Uterus (tissue), 4 donors: ENCODE measurements around the gene DDIT4. TPM values are rescaled to one million over a fixed set of nuclear protein-coding genes. Genes with fewer than 3 reads are reported as not detected.
"Not testable (repeated sequence)": the region's sequence is repeated elsewhere in the genome, so short reads cannot be mapped to it uniquely, and the experiment has no call there.

Experiments
- DNase-seq, 2 donors: peaks; one replicate each; pipeline ENCODE4 v3.0.0-alpha.2; 2019 to 2020
- H3K27ac ChIP-seq, 2 donors: fragments of 200-600 bp; sonication (generic); 1 replicate in 1 of 2; 2 replicates in 1 of 2; pipeline ENCODE4 v1.5.1; 2016 to 2018
- H3K27me3 ChIP-seq, 2 donors: fragments of 200-600 bp; sonication (generic); one replicate each; pipeline ENCODE4 v1.5.1; 2018 to 2019; ENCODE audit warnings: control low read depth in 1 of 2
- H3K36me3 ChIP-seq, 2 donors: fragments of 200-600 bp; sonication (generic); one replicate each; pipeline ENCODE4 v1.5.1; 2019; ENCODE audit warnings: control low read depth in 1 of 2
- H3K4me1 ChIP-seq, 2 donors: fragments of 200-600 bp; sonication (generic); one replicate each; pipeline ENCODE4 v1.5.1; 2018 to 2019; ENCODE audit warnings: control low read depth in 1 of 2
- H3K4me3 ChIP-seq, 2 donors: fragments of 200-600 bp; sonication (generic); 1 replicate in 1 of 2; 2 replicates in 1 of 2; pipeline ENCODE4 v1.5.1; 2018 to 2019; ENCODE audit warnings: mild to moderate bottlenecking in 1 of 2
- H3K9me3 ChIP-seq, 2 donors: fragments of 200-600 bp; sonication (generic); one replicate each; pipeline ENCODE4 v1.5.1; 2019; ENCODE audit warnings: control low read depth in 1 of 2
- CTCF ChIP-seq, 4 experiments: fragments of 200-600 bp in 2 of 4; fragments of 450-650 bp in 2 of 4; sonication (generic) in 2 of 4; IDR thresholded peaks; one replicate each; pipeline ENCODE4 v1.5.1; 2016 to 2019; ENCODE audit warnings: antibody characterized with exemption in 4 of 4, mild to moderate bottlenecking in 2 of 4, moderate library complexity in 1 of 4
- POLR2A ChIP-seq, 2 donors: fragments of 450-650 bp; IDR thresholded peaks; one replicate each; pipeline ENCODE4 v1.6.1; 2016; ENCODE audit warnings: antibody characterized with exemption in 2 of 2, mild to moderate bottlenecking in 1 of 2, moderate library complexity in 1 of 2
- intact Hi-C: fragments of 100-400 bp; cut with DNase I; formaldehyde crosslinking; loops from one replicate; pipeline ENCODE4 v1.15.1; 2023; ENCODE audit warnings: low total_unique reads
- total RNA-seq, 4 donors: library from RNA; depleted of rRNA in 3 of 4; stranded (reverse); fragments of >200 nt in 3 of 4; gene quantifications; one replicate each; pipeline versions ENCODE4 v1.1.0 to v1.2.4, GENCODE V29; 2014 to 2023
- donor health status: DM: yes; HTN: yes; CAD: no.

Gene DDIT4
- total RNA-seq: 100 to 1,000 TPM; 118 to 210 (median 145) TPM

DNA sequence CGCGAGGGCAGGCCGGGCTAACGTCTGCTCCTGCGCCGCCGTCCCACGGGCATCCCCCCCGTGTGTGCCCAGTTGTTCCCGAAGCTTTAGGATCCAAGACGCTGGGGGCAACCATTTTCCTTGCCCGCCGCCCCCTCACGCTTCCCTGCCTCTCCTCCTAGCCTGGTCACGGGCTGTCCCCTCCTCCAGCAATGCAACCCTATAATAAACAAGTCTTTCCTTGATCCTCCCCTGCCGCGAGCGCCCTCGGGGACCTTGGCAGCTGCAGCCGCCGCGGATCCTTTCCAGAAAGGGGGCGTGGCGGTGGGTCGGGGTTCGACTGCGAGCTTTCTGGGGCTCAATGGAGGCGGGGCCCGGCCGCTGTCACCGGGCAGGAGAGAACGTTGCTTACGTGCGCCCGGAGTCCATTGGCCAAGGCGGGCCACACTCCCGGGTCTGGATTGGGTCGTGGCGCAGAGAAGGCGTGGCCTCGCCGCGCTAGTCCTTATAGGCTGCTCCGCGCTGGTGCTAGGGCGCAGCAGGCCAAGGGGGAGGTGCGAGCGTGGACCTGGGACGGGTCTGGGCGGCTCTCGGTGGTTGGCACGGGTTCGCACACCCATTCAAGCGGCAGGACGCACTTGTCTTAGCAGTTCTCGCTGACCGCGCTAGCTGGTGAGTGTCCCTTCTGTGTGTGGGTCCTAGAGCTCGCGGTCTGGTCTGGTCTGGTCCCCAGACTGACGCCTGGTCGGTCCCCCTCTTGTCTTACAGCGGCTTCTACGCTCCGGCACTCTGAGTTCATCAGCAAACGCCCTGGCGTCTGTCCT lies at the start of gene DDIT4:
Gene DDIT4 (plus strand): TSS at position 515 of the 803 bp plus-strand sequence. CDS start 293 bp downstream, outside the sequence.
- peak; percentile 99 for DNase-seq
- Histone ChIP-seq H3K4me3 (peak within 1 kb of the TSS; percentile 77 to 97), H3K36me3 (no peaks in the 10 kb centered on the region), H3K4me1 (peaks cover 5 to 9% of the 10 kb centered on the region in 2 donors), H3K9me3 (no peaks in the 10 kb centered on the region), H3K27me3 (no peaks in the 10 kb centered on the region), H3K27ac (peak within 1 kb of the TSS; percentile 97 to 100)
- intact Hi-C loops: loop anchor here (10.0 kb wide), 2 partner anchors 59 to 61 kb away; partner anchors contain the start of genes ANAPC16 and ASCC1
- TF ChIP-seq CTCF (IDR thresholded peaks at IDR 0.05) (peak in 3 of 4 experiments; percentile 7 to 40 (median 9)), POLR2A (IDR thresholded peaks at IDR 0.05) (peak; percentile 100)

DNA sequence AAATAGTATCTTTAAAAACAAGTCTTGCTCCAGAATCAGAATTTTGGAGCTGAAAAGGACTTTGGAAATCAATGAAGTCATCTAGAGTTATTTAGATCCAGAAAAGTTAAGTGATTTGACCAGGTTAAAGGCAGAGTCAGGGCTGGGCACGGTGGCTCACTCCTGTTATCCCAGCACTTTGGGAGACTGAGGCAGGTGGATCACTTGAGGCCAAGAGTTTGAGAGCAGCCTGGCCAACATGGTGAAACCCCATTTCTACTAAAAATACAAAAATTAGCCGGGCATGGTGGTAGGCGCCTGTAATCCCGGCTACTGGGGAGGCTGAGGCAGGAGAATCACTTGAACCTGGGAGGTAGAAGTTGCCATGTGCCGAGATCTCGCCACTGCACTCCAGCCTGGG lies 49.5 kb upstream of the DDIT4 start:
- H3K4me1 ChIP-seq, intact Hi-C loops, H3K4me3 ChIP-seq, H3K27me3 ChIP-seq, DNase-seq, H3K36me3 ChIP-seq, H3K9me3 ChIP-seq: not testable (repeated sequence)
- peak overlapping the region; percentile 78 to 83 for H3K27ac ChIP-seq

GRCh38 chr10:72226418-72227027 lies 47.2 kb upstream of the DDIT4 start:
- intact Hi-C loops: no loop called here
- Histone ChIP-seq H3K36me3 (no peaks in the 10 kb centered on the region), H3K4me1 (peaks cover 0 to 9% of the 10 kb centered on the region in 2 donors), H3K27ac (peak overlapping the region; percentile 39 to 50), H3K9me3 (no peaks in the 10 kb centered on the region), H3K4me3 (no peak overlapping the region), H3K27me3 (no peaks in the 10 kb centered on the region)
- no peak for DNase-seq
- no peak for TF ChIP-seq CTCF (IDR thresholded peaks at IDR 0.05)
- TF ChIP-seq POLR2A (IDR thresholded peaks at IDR 0.05): no peak

GRCh38 chr10:72227826-72228225 lies 45.9 kb upstream of the DDIT4 start:
- Histone ChIP-seq H3K4me3 (no peak overlapping the region), H3K27me3 (no peaks in the 10 kb centered on the region), H3K4me1 (peaks cover 0 to 6% of the 10 kb centered on the region in 2 donors), H3K36me3 (no peaks in the 10 kb centered on the region), H3K27ac (peak overlapping the region; percentile 39 to 55), H3K9me3 (no peaks in the 10 kb centered on the region)
- intact Hi-C loops: no loop called here
- TF ChIP-seq POLR2A (IDR thresholded peaks at IDR 0.05) (no peak), CTCF (IDR thresholded peaks at IDR 0.05) (no peak)
- DNase-seq: no peak

DNA sequence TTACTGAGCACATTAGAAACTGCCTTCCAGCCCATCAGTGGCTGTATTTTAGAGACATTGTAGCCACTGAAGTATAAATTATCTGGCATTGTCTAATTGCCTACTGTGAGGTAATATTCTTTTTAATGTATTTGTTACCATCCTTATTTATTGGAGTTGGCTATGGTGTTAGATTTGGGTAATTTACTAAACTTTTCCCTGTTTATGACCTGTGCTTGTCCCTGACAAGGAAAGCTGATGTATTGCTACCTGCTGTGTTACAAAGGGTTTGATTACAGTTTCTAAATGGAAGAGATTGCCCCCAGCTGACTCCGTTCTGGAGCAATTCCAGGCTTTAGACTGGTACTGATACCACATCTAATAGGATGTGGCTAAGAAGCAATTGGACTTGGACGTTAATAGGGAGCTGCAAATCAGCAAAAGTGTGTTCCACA lies 45.4 kb upstream of the DDIT4 start:
- no peak for DNase-seq
- Histone ChIP-seq H3K4me1 (peaks cover 0 to 6% of the 10 kb centered on the region in 2 donors), H3K4me3 (no peak overlapping the region), H3K27me3 (no peaks in the 10 kb centered on the region), H3K27ac (peak overlapping the region; percentile 39 to 55), H3K9me3 (no peaks in the 10 kb centered on the region), H3K36me3 (no peaks in the 10 kb centered on the region)
- TF ChIP-seq POLR2A (IDR thresholded peaks at IDR 0.05): no peak
- no peak for TF ChIP-seq CTCF (IDR thresholded peaks at IDR 0.05)
- intact Hi-C loops: no loop called here
